DMS 273 (cell line): Measurements from ENCODE around the gene ORMDL2.
A peak's percentile ranks its signal among the peaks of the same experiment; 100 is the strongest.
"Not testable (repeated sequence)": the region's sequence is repeated elsewhere in the genome, so short reads cannot be mapped to it uniquely, and the experiment has no call there.

Source experiments
- DNase-seq: peaks from one replicate; lab custom pipeline; 2025; ENCODE audit not compliant: unreplicated experiment; lab: John Stamatoyannopoulos, UW

Gene ORMDL2

GRCh38 chr12:55827806-55828205 is 10.0 kb downstream of the ORMDL2 start:
- no peak for DNase-seq

GRCh38 chr12:55828357-55828756 is 10.5 kb downstream of the ORMDL2 start:
- no peak for DNase-seq

- peak; percentile 62 for DNase-seq
Measured at GRCh38 chr12:55829967-55830600, 12.2 kb downstream of the ORMDL2 start.

GRCh38 chr12:55830601-55831446 is 13.0 kb downstream of the ORMDL2 start:
- DNase-seq = peak; percentile 62

- no peak for DNase-seq
Measured at GRCh38 chr12:55831447-55831815, 13.6 kb downstream of the ORMDL2 start.

- DNase-seq = no peak
Measured at GRCh38 chr12:55833056-55833455, 15.2 kb downstream of the ORMDL2 start.

- not testable (repeated sequence) for DNase-seq
Measured at GRCh38 chr12:55834400-55834799, 16.6 kb downstream of the ORMDL2 start.

- DNase-seq = no peak
Measured at GRCh38 chr12:55838361-55838760, 20.5 kb downstream of the ORMDL2 start.

- DNase-seq = no peak
Measured at GRCh38 chr12:55839345-55840140, 21.7 kb downstream of the ORMDL2 start.

GRCh38 chr12:55840581-55841351 is 22.9 kb downstream of the ORMDL2 start:
- DNase-seq = no peak

- DNase-seq = no peak
Measured at GRCh38 chr12:55842681-55843429, 25.0 kb downstream of the ORMDL2 start, which contains the start of gene MMP19. Gene MMP19, minus strand, starts transcription at chr12:55842936. Its CDS starts 106 bp downstream, at chr12:55842830.

GRCh38 chr12:55843431-55843830 is 25.6 kb downstream of the ORMDL2 start:
- DNase-seq = no peak

- DNase-seq = no peak
Measured at GRCh38 chr12:55844961-55845360, 27.1 kb downstream of the ORMDL2 start.

GRCh38 chr12:55845361-55845760 is 27.5 kb downstream of the ORMDL2 start:
- no peak for DNase-seq

- no peak for DNase-seq
Measured at GRCh38 chr12:55845785-55846496, 28.1 kb downstream of the ORMDL2 start.

- DNase-seq = no peak
Measured at GRCh38 chr12:55847033-55847432, 29.2 kb downstream of the ORMDL2 start.

- DNase-seq = no peak
Measured at GRCh38 chr12:55847603-55848291, 29.9 kb downstream of the ORMDL2 start.

GRCh38 chr12:55849616-55850343 is 31.9 kb downstream of the ORMDL2 start:
- no peak for DNase-seq
